Kidney glomerular epithelial cell (primary cell): ENCODE data around the gene OSGEPL1.
A peak's percentile ranks its signal among the peaks of the same experiment; 100 is the strongest.
"Not testable (repeated sequence)": the region's sequence is repeated elsewhere in the genome, so short reads cannot be mapped to it uniquely, and the experiment has no call there.

ENCODE experiments used
- DNase-seq: peaks from one replicate; lab custom pipeline; 2025; lab: John Stamatoyannopoulos, UW

OSGEPL1 gene, protein sequence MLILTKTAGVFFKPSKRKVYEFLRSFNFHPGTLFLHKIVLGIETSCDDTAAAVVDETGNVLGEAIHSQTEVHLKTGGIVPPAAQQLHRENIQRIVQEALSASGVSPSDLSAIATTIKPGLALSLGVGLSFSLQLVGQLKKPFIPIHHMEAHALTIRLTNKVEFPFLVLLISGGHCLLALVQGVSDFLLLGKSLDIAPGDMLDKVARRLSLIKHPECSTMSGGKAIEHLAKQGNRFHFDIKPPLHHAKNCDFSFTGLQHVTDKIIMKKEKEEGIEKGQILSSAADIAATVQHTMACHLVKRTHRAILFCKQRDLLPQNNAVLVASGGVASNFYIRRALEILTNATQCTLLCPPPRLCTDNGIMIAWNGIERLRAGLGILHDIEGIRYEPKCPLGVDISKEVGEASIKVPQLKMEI

DNA sequence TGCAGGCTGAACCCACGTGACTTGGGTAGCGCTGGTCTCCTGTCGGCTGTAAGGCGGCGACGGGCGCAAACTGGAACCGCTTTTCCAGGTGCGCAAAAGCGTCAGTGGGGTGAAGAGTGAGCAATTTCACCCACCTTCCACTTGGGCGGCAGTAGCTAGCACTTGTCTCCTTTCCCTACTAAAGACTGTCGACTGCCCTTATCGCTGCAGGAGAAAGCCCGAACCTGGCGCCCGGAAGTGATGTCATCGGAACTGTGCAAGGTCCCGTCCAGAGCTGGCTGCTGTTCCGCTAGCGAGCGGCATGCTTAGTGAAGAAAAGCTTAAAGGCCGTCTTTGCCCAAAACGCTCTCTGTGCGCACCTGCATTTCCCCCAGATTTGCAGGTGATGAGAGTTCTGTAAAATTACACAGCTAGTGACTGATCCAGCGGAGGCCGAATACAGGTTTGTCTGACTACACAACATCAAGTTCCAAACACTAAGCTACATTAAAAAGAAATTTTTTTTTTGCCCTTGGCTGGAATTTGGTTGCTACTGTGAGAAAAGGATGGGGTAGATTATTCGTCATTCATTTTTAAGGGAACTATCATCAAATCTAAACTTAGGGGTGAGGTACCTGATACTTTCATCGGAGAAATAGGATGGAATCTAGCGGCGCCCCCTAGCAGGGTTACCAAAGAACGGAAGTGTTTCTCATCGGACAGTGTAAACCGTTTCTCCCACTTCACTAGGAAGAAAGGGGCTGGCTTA lies at the start of gene OSGEPL1:
OSGEPL1 (minus strand) TSS at position 242 of the 748 bp plus-strand sequence. CDS start 1,152 bp downstream, outside the sequence.
- peak; percentile 87 for DNase-seq

DNA sequence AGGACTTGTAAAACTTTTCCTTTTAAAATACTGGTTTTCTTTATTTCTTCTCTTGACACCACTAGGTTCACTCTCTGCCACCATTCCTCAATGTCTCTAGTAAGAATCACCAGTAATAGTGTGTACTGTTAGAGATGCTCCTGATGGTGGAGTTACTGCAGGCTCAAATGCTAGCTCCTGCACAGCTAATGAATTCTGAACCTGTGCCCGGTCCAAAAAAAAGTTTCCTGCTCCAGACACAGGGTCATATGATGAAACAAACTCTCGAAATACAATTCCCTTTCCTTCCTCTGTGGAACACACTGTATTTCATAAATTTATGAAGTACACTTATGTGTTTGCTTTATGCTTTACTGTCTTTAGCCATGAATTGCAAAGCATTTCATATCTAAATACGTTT lies 40.8 kb upstream of the OSGEPL1 start:
- no peak for DNase-seq

DNA sequence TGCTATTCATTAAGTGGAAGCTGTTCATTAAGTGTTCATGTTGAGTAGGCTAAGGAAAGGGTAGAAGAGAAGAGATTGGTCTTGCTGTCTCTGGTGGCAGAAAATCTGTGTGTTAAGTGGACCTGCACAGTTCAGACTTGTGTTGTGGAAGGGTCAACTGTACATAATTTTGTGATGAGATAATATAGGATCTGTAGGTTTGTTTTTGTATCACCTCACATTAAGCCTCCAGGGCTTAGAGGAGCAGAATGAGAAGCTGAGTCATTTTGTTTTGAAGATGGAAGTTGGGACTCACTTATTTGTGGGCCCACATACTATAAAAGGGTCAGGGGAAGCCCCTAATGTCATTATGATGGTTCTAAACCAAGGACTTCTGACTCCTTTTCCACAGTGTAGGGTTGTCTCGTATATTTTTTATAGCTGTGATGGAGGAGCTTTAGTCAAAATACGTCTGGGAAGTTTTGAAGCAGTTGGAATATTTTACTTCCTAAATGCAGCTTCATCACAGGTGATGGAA lies 39.9 kb upstream of the OSGEPL1 start:
- DNase-seq, result no peak

DNA sequence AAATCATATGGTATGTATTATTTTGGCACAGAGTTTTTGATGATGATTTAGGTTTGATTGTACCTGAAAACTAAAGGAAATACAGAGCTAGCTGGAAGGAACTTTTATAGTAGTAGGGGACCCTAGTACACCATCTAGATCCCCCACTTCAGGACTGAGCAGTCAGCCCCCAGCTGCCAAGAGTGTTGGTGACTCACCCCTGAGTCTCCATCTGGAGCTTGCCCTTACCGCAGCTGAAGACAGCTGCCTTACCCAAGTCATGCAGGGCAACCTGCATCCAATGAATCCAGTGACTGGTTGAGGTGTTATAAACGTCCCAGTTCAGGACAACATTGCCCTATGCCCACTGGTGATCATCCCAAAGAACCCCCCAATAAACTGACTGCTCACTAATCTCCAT lies 36.9 kb upstream of the OSGEPL1 start:
- DNase-seq, result no peak

DNA sequence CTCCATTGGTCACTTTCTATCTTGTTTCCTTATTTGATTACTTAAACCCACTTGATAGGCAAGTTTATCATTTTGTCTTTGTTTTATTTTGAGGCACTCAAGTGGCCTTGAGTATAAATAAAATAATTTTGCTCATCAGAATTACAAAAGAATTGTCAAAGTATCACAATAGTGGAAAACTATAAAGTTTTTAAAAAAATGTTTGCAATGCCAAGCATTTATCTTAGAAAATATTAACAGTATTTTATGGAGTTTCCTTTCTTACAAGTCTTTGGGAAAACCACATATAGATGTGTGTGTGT lies 36.4 kb upstream of the OSGEPL1 start:
- no peak for DNase-seq

DNA sequence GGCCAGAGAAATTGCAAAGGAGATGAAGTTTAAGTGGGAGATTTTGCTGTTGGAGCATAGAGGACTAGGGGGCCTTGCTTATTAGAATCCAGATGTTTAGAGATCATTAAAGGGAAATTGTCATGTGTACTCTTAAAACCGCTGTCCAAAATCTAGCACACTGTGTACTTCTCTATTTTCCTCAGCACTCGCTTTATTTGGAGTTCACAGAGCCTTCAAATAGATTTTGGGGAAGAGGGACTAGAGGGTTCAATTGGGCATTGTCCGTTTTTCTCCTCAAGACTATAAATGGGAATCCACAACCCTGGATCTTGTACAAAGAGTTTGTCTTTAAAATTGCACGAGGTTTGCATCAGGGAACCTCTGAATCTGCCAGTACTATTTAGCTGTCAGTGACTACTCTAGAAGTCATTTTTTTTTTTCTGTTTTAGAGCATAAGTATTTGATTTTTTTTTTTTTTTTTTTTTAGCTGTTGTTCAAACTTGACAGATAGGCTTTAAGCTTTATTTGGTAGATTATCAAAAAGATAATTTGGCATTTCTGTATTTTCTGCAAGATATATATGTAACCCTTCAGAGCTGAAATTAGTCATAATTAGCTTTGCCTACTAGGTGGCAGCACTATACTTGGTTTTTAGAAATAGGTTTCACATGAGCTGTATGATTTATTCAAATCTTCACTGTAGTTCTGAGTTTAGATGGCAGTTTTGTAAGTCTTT lies 35.9 kb upstream of the OSGEPL1 start:
- DNase-seq, result peak; percentile 37

DNA sequence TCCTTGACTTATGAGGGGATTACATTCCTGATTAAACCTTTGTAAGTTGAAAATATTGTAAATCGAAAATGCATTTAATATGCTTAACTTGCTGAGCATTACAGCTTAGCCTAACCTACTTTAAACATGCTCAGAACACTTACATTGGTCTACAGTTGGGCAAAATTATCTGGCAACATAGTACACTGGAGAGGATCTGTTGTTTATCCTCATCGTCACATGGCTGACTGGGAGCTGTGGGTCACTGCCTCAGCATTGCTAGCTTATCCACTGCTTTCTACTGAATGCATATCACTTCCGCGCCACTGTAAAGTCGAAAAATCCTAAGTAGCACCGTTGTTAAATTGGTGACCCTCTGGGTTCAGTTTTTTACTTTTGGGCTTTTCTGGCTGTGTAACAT lies 35.3 kb upstream of the OSGEPL1 start:
- DNase-seq, result no peak

DNA sequence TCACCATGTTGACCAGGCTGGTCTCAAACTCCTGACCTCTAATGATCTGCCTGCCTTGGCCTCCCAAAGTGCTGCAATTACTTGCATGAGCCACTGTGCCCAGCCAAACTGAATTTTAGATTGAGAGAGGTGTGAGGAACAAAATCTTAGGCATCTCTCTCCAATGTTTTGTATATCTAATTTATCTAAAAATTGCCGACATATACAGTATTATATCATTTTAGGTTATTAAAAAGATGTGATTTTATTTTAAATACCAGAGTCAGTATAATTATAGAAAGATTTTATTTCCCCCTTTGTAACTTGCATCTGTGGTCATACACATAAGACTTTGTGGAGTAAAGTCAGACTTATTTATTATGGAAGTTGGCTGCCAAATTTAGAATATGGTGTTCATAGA lies 31.7 kb upstream of the OSGEPL1 start:
- DNase-seq, result no peak

DNA sequence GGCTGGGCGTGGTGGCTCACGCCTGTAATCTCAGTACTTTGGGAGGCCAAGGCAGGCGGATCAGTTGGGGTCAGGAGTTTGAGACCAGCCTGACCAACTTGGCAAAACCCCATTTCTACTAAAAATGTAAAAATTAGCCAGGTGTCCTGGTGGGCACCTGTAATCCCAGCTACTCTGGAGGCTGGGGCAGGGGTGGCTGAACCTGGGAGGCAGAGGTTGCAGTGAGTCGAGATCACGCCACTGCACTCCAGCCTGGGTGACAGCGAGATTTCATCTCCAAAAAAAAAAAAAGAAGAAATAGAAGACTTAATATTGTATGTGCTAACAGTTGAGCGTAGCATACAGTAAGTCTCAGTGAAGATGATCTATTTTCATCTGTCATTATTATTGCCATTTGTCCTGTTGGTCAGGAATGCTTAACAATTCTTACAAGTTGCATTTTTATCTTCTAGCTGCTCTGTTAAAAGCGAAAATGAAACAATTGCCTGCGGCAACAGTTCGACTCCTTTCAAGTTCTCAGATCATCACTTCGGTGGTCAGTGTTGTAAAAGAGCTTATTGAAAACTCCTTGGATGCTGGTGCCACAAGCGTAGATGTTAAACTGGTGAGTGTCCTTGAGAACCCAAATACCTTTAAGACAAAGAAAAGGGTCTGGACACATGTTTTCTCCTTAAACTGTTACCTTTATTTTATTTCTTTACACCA lies 28.9 kb upstream of the OSGEPL1 start:
- no peak for DNase-seq

DNA sequence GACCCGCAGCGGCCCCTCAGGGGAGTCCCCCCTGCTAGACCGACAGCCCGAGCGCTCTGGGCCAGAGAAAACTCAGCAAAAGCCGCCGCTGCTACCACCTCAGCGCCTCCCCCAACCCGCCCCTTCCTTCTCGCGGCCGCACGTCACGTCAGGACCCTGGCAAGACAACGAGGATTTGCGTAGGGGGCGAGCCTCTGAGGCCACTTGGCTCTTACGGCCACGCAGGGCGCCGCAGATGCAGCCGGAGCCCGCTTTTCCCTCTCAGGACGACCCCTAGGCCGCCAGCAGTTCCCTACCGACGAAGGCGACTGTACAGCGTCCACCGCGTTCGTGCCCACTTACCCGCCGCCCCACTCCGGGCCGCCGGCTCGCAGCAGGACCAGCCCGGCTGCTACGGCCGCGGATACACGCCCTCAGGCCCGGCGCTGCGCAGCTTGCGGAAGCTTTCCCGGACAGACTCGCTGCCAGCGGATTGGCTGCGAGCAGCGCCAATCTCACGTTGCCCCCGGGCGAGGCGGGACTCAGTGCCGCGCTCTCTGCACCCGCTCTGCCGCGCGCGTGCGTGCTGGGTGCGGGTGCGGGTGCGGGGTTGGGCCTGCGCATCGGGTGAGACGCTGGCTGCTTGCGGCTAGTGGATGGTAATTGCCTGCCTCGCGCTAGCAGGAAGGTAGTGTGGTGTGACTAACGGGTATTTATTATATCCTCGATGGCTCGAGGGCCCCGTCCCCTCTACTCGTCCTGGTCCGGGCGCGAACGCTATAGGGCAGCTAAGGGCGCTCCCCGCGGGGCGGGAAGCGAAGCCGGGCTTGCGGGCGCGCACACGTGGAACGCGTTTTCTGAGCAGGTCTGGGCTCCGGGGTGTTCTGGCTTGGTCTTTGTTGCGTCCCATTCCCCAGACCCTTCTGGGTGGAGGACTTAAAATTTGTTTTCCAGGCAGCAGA lies 21.6 kb upstream of the OSGEPL1 start, which contains the start of the genes ORMDL1 and PMS1:
ORMDL1 (minus strand) TSS at position 413 of the 941 bp plus-strand sequence. CDS start 1,744 bp downstream, outside the sequence.
PMS1 (plus strand) TSS at position 524 of the 941 bp plus-strand sequence. CDS start 7,360 bp downstream, outside the sequence.
- peak; percentile 89 for DNase-seq

DNA sequence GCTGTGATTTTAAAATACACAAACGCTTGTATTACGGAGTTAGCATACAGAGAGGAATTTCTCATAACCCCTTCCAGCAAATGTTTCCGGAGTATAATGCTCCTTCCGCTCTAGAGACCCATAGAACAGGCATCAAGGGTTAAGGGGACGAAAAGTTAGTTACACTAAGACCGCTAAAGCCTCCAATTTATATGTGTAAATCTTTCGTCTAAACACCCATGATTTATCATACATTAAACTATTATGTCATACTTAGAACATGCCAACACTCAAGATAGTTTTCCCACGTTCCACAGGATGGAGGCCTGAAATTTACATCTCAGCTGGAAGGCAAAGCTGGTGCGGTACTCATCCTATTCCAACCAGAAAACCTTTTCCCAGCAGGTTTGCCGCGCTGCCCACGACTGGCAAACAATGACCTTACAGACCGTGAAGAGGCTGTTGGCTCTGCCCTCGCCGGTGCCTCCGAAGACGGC lies 20.9 kb upstream of the OSGEPL1 start:
- DNase-seq, result peak; percentile 31

DNA sequence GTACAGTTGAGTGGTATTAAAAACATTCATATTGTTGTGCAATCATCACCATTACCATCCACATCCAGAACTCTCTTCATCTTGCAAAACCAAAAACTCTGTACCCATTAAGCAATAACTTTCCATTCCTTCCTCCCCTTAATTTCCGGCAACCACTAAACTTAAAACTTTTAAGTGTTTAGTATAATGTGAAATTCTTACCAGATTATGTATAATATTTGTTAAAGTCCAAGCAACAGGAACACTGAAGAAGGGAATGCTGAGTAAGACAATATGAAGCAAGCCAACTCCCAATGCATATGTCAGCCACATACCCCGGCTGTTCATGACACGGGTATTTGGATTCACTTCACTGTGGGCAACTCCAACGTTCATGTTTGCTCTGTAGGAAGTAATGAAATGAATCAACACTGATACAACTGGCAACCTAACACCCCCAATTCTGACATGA lies 19.7 kb upstream of the OSGEPL1 start:
- DNase-seq, result no peak

DNA sequence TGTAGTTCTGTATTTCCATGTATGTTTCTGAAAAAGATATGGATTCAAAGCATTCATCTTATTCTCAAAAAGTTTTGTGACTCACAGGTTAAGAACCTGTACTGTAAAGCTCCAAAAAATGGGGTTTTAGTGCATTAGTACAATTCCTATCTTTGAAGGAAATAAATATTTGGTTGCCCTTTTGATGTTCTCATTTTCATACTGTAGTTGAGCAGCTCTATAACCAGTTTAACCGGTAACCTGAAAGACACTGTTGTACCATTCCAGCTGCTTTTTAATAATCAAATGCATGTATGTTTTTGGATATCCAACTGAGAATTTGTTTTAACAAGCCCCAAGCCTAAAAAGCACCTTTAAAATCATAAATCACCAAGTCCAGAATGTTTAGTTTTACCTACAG lies 9.6 kb upstream of the OSGEPL1 start:
- no peak for DNase-seq

DNA sequence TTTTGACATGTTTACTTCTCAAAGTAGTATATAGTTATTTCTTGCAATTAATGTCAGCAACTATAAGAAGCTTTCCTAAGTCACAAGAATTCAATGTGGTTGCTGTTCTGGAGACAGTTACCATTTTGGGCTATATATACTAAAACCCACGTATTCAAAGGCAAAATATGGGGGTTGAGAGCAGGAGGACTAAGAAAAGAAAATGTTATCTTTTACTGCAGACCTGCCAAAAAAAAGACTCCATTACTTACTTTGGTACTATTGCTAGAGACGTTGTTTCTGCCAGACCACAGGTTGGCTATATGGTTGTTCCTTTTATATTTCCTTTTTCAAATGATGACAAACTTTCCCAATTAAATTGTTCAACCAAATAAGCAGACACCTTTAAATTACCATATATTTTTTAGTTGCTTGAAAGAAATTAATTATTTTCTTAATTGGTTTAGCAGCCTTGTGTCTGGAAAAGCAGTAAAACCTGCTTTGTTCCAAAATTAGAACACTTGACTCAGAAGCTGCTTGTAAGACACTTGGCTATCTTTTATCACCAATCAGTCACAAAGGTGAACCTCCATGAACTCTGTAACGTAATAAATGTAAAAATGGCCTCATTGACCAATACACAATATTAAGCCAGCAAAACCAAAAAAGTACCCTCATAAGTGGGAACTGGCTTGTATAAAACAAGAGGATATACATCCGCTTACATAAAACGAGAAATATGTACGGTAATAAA lies 8.2 kb upstream of the OSGEPL1 start:
- DNase-seq, result no peak

DNA sequence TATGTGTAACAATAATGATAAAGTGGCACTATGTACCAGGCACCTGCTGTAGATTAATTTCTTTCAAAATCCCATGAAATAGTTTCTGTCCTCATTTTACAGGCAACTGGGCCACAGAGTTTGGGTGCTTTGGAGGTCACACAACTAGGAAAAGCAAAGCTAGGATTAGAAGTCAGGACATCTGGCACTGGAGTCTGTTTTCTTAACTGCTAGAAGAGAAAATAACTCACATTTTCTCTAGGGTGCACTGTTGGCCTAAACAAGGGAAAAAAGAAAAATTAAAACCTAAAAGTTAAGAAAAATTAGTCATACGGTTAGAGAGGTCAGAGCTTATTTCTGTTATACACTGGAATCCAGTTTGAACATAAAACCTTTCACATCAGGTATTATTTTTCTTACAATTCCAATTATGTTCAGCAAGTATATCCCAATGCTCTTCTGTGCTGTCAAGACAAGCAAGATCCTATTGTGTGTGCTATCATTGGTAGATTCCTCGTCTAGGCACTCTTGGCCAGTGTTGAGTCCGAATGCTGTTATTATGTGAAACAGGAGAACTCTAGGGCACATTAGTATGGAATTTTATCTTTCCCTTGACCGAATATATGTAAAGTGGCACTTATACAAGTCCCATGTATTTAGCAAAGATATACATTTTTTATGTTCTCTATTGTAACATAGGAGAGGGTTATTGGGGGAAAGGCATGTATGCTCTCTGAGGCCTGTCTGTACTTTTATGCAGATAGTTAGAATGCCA lies 1.5 kb upstream of the OSGEPL1 start:
- no peak for DNase-seq

DNA sequence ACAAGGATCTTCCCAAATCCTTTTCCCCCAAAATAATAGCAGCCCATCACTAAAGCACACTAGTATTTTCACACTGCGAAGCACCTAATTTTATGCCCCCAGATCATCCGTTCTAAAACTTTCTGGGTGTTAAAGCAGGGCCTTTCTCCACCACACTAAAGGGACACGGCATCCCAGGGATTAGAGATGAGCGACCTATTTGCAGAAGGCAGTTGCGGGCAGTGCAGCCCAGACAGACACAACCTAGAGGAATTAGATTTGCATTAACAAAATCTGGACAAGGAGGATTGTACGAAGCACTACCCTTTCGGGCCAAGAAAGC lies 402 bp downstream of the OSGEPL1 start:
- no peak for DNase-seq

DNA sequence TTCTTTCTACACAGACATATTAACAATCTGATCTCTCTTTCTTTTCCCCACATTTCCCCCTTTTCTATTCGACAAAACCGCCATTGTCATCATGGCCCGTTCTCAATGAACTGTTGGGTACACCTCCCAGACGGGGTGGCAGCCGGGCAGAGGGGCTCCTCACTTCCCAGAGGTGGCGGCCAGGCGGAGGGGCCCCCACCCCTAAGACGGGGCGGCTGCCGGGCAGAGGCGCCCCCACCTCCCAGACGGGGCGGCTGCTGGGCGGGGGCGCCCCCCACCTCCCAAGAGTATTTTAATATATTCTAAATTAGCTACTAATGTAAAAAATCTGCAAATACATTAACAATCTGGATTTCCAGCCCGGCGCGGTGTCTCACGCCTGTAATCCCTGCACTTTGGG lies 2.4 kb downstream of the OSGEPL1 start:
- not testable (repeated sequence) for DNase-seq

DNA sequence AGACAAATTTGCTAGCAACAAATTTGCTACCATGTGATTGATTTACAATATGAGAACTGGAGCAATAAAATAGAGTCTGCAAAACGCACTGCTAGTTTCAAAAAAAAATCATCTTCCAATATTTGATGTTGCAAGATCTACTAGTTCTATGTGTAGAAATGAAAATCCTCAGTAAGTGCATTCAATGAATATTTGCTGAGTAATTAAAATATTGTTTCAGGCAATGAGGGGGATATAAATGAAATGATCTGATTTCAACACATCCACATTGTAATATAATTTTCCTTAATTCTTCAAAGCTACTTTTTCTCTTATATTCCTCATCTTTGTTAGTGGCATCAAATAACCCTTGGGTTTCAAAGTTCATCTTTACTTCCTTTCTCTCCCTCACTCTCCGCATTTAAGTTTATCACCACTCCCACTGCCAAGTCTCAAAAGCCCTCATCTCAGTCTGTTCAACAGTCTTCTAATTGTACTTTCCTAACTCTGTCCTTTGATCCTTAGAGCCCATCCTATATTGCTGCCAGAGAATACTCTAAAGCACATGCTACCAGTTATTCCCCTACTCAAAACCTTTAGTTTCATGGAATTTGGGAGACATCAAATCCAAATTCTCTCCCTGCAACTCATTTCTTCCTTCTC lies 6.2 kb downstream of the OSGEPL1 start:
- no peak for DNase-seq
